DND-41 (cell line): ENCODE results near the gene SLC25A39.

Experiments
- ATAC-seq: fragments of 200-7000 bp; cut with Tn5 transposase; 3 replicates; pipeline ENCODE4 v1.9.1; 2021; ENCODE audit warnings: low read depth; ENCODE audit not compliant: insufficient read depth
- DNase-seq: peaks from one replicate; pipeline ENCODE4 v3.0.0-alpha.2; 2020
- H2AFZ ChIP-seq: 2 replicates; pipeline ENCODE4 v1.6.0; 2012; ENCODE audit warnings: low read depth, low read length
- H3K27ac ChIP-seq: 2 replicates; pipeline ENCODE4 v1.5.1; 2012; ENCODE audit warnings: low read length, inconsistent platforms
- H3K27me3 ChIP-seq: fragments of 200-600 bp; sonication (generic); 2 replicates; pipeline ENCODE4 v1.6.0; 2012; ENCODE audit warnings: low read length, mild to moderate bottlenecking, inconsistent platforms; ENCODE audit not compliant: insufficient read depth, poor library complexity
- H3K36me3 ChIP-seq: 2 replicates; pipeline ENCODE4 v1.5.1; 2012; ENCODE audit warnings: low read length, inconsistent platforms; ENCODE audit not compliant: insufficient read depth
- H3K4me1 ChIP-seq: 2 replicates; pipeline ENCODE4 v1.5.1; 2012; ENCODE audit warnings: mild to moderate bottlenecking, low read length; ENCODE audit not compliant: insufficient read depth
- H3K4me2 ChIP-seq: 2 replicates; pipeline ENCODE4 v1.6.0; 2012; ENCODE audit warnings: mild to moderate bottlenecking, moderate library complexity, low read length, inconsistent platforms; ENCODE audit not compliant: insufficient read depth
- H3K4me3 ChIP-seq, 2 experiments: fragments of 200-600 bp in 1 of 2; shearing (Covaris generic) in 1 of 2; 2 replicates each; pipeline ENCODE4 v1.5.1; 2012 to 2016; ENCODE audit warnings: inconsistent platforms in 2 of 2, low read length in 2 of 2, mild to moderate bottlenecking in 2 of 2, low read depth in 1 of 2, moderate library complexity in 1 of 2
- H3K79me2 ChIP-seq: 2 replicates; pipeline ENCODE4 v1.6.0; 2012; ENCODE audit warnings: low read length, inconsistent platforms; ENCODE audit not compliant: insufficient read depth
- H3K9ac ChIP-seq: 2 replicates; pipeline ENCODE4 v1.6.0; 2012; ENCODE audit warnings: low read depth, mild to moderate bottlenecking, inconsistent platforms, low read length, moderate library complexity
- H3K9me3 ChIP-seq: 2 replicates; pipeline ENCODE4 v1.5.1; 2012; ENCODE audit warnings: low read length, moderate library complexity, mild to moderate bottlenecking, inconsistent platforms; ENCODE audit not compliant: insufficient read depth, severe bottlenecking
- H4K20me1 ChIP-seq: 2 replicates; pipeline ENCODE4 v1.6.0; 2012; ENCODE audit warnings: low read length; ENCODE audit not compliant: insufficient read depth
- EZH2 ChIP-seq: IDR thresholded peaks from 3 replicates; pipeline ENCODE4 v1.6.1; 2012; ENCODE audit warnings: borderline replicate concordance, low read depth, mild to moderate bottlenecking, moderate library complexity, low read length, inconsistent platforms; ENCODE audit not compliant: severe bottlenecking
- TF ChIP-seq, protein P1 (sequence below): IDR thresholded peaks from 2 replicates; pipeline ENCODE4 v1.5.1; 2012; ENCODE audit warnings: borderline replicate concordance, low read length, moderate library complexity, mild to moderate bottlenecking; ENCODE audit not compliant: poor library complexity, severe bottlenecking; ENCODE audit errors: extremely low read depth

The SLC25A39 gene

GRCh38 chr17:44338702-44339101 is 14.1 kb upstream of the SLC25A39 start:
- Histone ChIP-seq H3K36me3 (no peaks in the 10 kb centered on the region), H4K20me1 (no peaks in the 10 kb centered on the region), H2AFZ (no peak overlapping the region), H3K4me3 (no peak overlapping the region), H3K27me3 (no peaks in the 10 kb centered on the region), H3K79me2 (no peaks in the 10 kb centered on the region), H3K4me2 (no peak overlapping the region), H3K4me1 (no peaks in the 10 kb centered on the region), H3K27ac (no peak overlapping the region), H3K9me3 (no peaks in the 10 kb centered on the region), H3K9ac (no peak overlapping the region)
- ATAC-seq (no peak), DNase-seq (no peak)
- no peak for TF ChIP-seq EZH2
- TF ChIP-seq, protein P1, sequence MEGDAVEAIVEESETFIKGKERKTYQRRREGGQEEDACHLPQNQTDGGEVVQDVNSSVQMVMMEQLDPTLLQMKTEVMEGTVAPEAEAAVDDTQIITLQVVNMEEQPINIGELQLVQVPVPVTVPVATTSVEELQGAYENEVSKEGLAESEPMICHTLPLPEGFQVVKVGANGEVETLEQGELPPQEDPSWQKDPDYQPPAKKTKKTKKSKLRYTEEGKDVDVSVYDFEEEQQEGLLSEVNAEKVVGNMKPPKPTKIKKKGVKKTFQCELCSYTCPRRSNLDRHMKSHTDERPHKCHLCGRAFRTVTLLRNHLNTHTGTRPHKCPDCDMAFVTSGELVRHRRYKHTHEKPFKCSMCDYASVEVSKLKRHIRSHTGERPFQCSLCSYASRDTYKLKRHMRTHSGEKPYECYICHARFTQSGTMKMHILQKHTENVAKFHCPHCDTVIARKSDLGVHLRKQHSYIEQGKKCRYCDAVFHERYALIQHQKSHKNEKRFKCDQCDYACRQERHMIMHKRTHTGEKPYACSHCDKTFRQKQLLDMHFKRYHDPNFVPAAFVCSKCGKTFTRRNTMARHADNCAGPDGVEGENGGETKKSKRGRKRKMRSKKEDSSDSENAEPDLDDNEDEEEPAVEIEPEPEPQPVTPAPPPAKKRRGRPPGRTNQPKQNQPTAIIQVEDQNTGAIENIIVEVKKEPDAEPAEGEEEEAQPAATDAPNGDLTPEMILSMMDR: no peak

- Histone ChIP-seq H2AFZ (no peak overlapping the region), H3K9ac (no peak overlapping the region), H3K27me3 (no peaks in the 10 kb centered on the region), H3K9me3 (no peaks in the 10 kb centered on the region), H4K20me1 (no peaks in the 10 kb centered on the region), H3K79me2 (no peaks in the 10 kb centered on the region), H3K27ac (no peak overlapping the region), H3K36me3 (no peaks in the 10 kb centered on the region), H3K4me3 (no peak overlapping the region), H3K4me1 (peaks cover 3% of the 10 kb centered on the region), H3K4me2 (no peak overlapping the region)
- no peak for DNase-seq
- no peak for ATAC-seq
- TF ChIP-seq EZH2: no peak
- TF ChIP-seq, protein P1: no peak
Measured at GRCh38 chr17:44335968-44336367, 11.3 kb upstream of the SLC25A39 start.

DNA sequence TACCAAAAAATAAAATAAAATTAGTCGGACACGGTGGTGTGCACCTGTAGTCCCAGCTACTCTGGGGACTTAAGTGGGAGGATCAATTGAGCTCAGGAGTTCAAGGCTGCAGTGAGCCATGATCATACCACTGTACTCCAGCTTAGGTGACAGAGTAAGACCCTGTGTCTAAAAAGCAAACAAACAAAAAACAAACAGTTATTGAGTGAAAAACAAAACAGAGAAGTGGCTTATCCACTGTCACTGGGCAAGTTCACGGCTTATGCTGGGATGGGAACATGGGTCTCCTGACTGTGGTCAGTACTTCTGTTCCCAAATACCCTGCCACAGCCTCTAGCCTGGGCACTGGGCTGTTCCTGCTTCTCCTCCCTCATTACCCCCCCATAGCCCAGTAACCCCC is 10.9 kb upstream of the SLC25A39 start:
- ATAC-seq (no peak), DNase-seq (no peak)
- Histone ChIP-seq H3K9me3 (no peaks in the 10 kb centered on the region), H3K27ac (no peak overlapping the region), H3K4me3 (no peak overlapping the region), H2AFZ (no peak overlapping the region), H3K4me1 (peaks cover 5% of the 10 kb centered on the region), H3K36me3 (no peaks in the 10 kb centered on the region), H3K4me2 (no peak overlapping the region), H3K9ac (no peak overlapping the region), H3K27me3 (no peaks in the 10 kb centered on the region), H4K20me1 (no peaks in the 10 kb centered on the region), H3K79me2 (no peaks in the 10 kb centered on the region)
- TF ChIP-seq EZH2: no peak
- TF ChIP-seq, protein P1: no peak

DNA sequence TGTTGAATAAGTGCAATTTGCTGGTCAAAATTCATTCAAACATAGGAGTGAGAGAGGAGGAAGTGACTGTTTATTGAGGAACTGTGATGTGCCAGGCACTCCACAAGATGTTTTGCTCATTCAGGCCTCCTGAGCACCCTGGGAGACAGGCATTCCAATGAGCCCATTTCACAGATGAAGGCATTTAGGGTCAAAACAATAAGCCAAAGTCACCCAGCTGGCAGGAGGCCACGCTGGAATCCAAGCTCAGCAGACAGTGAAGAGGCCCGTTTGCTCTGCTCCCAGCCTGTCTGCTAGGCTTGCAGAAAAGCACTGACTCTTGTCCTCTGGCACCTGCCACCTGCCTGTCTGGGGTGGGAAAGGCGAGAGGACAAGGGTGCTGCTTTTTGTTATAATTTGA is 10.1 kb upstream of the SLC25A39 start:
- no peak overlapping the region for H3K4me3 ChIP-seq
- H2AFZ ChIP-seq: no peak overlapping the region
- H3K27me3 ChIP-seq: no peaks in the 10 kb centered on the region
- no peak for TF ChIP-seq EZH2
- TF ChIP-seq, protein P1: no peak
- H3K4me1 ChIP-seq: peaks cover 5% of the 10 kb centered on the region
- no peaks in the 10 kb centered on the region for H3K79me2 ChIP-seq
- no peak overlapping the region for H3K27ac ChIP-seq
- H4K20me1 ChIP-seq: no peaks in the 10 kb centered on the region
- H3K9me3 ChIP-seq: no peaks in the 10 kb centered on the region
- DNase-seq: no peak
- ATAC-seq: no peak
- H3K9ac ChIP-seq: no peak overlapping the region
- no peak overlapping the region for H3K4me2 ChIP-seq
- H3K36me3 ChIP-seq: no peaks in the 10 kb centered on the region
